Measurements from ENCODE around the gene MBTD1. TPM values are rescaled to one million over a fixed set of nuclear protein-coding genes. Genes with fewer than 3 reads are reported as not detected.
"Not testable (repeated sequence)": the region's sequence is repeated elsewhere in the genome, so short reads cannot be mapped to it uniquely, and the experiment has no call there.

MBTD1 gene
- total RNA-seq, 1 donor from 2014 or later = 7.8 TPM

DNA sequence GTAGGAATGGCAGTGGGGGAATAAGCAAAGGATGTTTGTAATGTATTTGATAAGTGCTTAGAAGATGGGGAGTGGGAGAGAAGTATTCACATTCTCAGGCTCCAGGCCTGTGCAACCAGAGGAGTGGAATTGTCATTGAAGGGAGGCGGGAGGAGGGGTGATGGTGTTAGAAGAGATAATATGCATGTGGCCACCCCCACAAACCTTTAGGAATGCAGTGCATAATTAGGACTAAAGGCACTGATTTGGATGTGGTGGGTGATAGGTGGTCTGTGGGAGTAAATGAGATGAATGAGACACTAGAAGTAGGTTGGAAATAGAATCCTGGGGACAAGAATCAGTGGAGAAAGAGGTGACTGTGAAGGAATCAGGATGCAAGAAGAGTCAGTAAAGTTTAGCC is 27.6 kb upstream of the MBTD1 start:
- no peaks in the 10 kb centered on the region for H3K27me3 ChIP-seq (ENCODE audit: control insufficient read depth, insufficient read depth, low read length)
- H3K4me3 ChIP-seq (ENCODE audit: low read depth, low read length) = no peak overlapping the region
- H3K36me3 ChIP-seq (ENCODE audit: control insufficient read depth, insufficient read depth, low read length) = peaks cover 2% of the 10 kb centered on the region
- TF ChIP-seq, protein P1, sequence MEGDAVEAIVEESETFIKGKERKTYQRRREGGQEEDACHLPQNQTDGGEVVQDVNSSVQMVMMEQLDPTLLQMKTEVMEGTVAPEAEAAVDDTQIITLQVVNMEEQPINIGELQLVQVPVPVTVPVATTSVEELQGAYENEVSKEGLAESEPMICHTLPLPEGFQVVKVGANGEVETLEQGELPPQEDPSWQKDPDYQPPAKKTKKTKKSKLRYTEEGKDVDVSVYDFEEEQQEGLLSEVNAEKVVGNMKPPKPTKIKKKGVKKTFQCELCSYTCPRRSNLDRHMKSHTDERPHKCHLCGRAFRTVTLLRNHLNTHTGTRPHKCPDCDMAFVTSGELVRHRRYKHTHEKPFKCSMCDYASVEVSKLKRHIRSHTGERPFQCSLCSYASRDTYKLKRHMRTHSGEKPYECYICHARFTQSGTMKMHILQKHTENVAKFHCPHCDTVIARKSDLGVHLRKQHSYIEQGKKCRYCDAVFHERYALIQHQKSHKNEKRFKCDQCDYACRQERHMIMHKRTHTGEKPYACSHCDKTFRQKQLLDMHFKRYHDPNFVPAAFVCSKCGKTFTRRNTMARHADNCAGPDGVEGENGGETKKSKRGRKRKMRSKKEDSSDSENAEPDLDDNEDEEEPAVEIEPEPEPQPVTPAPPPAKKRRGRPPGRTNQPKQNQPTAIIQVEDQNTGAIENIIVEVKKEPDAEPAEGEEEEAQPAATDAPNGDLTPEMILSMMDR (IDR thresholded peaks at IDR 0.05; ENCODE audit: insufficient read depth, low read length, poor library complexity, severe bottlenecking) = no peak
- DNase-seq (ENCODE audit: low read depth) = no peak

DNA sequence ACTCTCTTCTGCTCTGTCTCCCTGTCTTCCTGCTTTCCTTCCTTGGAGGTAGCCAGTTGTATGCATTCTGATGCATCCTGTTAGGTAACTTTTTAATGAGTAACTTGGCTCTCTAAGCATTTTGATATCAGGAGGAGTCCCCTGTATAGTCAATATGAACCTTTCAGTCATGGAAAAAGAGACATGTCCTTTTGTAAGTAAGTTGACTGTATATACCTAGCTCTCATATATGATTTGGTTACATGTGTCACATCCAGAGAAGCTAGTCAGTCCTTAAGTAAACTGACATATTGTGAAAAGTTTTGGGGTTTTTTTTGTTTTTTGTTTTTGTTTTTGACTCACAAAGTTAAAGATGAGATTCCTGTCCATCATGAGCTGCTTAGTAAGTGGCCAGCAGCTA is 19.3 kb upstream of the MBTD1 start:
- Histone ChIP-seq H3K27me3 (ENCODE audit: control insufficient read depth, insufficient read depth, low read length) (no peaks in the 10 kb centered on the region), H3K4me3 (ENCODE audit: low read depth, low read length) (no peak overlapping the region), H3K36me3 (ENCODE audit: control insufficient read depth, insufficient read depth, low read length) (no peaks in the 10 kb centered on the region)
- TF ChIP-seq, protein P1 (IDR thresholded peaks at IDR 0.05; ENCODE audit: insufficient read depth, low read length, poor library complexity, severe bottlenecking) = no peak
- DNase-seq (ENCODE audit: low read depth) = no peak

DNA sequence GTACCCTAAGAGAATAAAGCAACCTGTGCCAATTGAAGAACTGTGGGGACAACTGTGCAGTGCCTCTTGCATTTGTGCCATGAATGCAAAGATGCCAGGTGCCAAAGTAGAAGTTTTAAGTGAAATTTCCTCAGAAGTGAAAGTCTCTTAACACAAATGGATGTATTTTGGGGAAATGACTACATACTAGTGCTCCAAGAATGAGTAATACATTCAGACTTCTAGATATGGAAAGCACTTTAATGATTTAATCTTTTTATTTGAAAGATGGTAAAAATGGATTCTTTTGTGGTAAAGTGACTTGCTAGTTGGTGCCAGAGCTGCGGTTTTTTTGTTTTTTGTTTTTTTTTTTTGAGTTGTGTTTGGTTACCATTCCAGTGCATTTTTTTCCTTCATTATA is 15.5 kb upstream of the MBTD1 start:
- Histone ChIP-seq H3K27me3 (ENCODE audit: control insufficient read depth, insufficient read depth, low read length) (no peaks in the 10 kb centered on the region), H3K36me3 (ENCODE audit: control insufficient read depth, insufficient read depth, low read length) (no peaks in the 10 kb centered on the region), H3K4me3 (ENCODE audit: low read depth, low read length) (no peak overlapping the region)
- no peak for DNase-seq (ENCODE audit: low read depth)
- TF ChIP-seq, protein P1 (IDR thresholded peaks at IDR 0.05; ENCODE audit: insufficient read depth, low read length, poor library complexity, severe bottlenecking) = no peak

DNA sequence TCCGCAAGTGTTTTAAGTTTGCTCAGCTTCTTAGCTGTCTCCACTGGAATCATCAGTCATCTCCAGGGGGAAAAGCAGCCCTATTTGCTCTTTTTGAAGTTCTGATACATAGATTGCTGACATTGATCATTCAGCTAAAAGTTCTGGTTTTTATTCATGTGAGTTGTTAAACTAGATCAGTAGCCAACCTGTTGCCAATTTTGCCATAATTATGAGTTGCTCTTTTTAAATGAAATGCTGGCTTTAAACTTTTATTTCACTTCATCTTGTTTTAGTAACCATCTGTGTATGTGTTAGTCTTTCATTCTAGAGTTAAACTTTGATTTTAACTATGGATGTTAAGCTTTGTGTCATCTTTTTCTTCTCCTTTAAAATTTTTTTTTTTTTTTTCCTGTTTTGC is 13.0 kb upstream of the MBTD1 start:
- no peaks in the 10 kb centered on the region for H3K36me3 ChIP-seq (ENCODE audit: control insufficient read depth, insufficient read depth, low read length)
- no peak for DNase-seq (ENCODE audit: low read depth)
- no peak overlapping the region for H3K4me3 ChIP-seq (ENCODE audit: low read depth, low read length)
- no peaks in the 10 kb centered on the region for H3K27me3 ChIP-seq (ENCODE audit: control insufficient read depth, insufficient read depth, low read length)
- TF ChIP-seq, protein P1 (IDR thresholded peaks at IDR 0.05; ENCODE audit: insufficient read depth, low read length, poor library complexity, severe bottlenecking) = no peak

DNA sequence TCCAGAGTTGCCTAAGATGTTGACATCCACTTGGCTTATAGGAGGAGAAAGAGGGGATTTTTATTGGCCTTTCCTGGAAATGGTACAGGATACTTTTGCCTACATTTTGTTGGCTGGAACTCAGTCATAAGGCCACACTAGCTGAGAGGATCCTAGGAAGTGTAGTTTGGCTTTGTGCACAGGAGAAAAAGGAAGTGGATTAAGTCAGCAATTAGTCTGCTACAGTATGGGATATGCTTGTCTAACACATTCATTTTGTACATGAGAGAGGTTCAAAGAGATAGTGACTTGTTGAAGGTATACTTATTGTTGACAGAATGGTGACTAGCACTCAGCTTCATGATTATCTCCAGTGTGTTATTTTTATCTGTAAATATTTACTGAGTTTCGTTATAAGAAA is 10.8 kb upstream of the MBTD1 start:
- Histone ChIP-seq H3K4me3 (ENCODE audit: low read depth, low read length) (no peak overlapping the region), H3K36me3 (ENCODE audit: control insufficient read depth, insufficient read depth, low read length) (peaks cover 1% of the 10 kb centered on the region), H3K27me3 (ENCODE audit: control insufficient read depth, insufficient read depth, low read length) (no peaks in the 10 kb centered on the region)
- TF ChIP-seq, protein P1 (IDR thresholded peaks at IDR 0.05; ENCODE audit: insufficient read depth, low read length, poor library complexity, severe bottlenecking) = no peak
- no peak for DNase-seq (ENCODE audit: low read depth)

DNA sequence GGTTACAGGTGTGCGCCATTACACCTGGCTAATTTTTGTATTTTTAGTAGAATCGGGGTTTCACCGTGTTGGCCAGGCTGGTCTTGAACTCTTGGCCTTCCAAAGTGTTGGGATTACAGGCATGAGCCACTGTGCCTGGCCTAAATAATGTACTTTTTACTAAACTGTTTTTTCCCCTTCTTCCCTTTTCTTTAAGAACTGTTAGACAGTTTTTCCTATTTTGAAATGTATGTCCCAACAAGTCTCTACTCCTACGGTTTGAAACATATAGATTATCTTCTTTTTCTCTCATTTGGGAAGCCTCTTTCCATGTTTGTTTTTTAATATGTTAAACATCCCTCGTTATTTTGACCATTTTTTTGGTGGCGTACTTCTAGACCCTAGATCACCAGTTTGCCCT is 10.1 kb upstream of the MBTD1 start:
- no peaks in the 10 kb centered on the region for H3K27me3 ChIP-seq (ENCODE audit: control insufficient read depth, insufficient read depth, low read length)
- TF ChIP-seq, protein P1 (IDR thresholded peaks at IDR 0.05; ENCODE audit: insufficient read depth, low read length, poor library complexity, severe bottlenecking) = no peak
- no peak for DNase-seq (ENCODE audit: low read depth)
- H3K4me3 ChIP-seq (ENCODE audit: low read depth, low read length) = no peak overlapping the region
- H3K36me3 ChIP-seq (ENCODE audit: control insufficient read depth, insufficient read depth, low read length) = peaks cover 1% of the 10 kb centered on the region

DNA sequence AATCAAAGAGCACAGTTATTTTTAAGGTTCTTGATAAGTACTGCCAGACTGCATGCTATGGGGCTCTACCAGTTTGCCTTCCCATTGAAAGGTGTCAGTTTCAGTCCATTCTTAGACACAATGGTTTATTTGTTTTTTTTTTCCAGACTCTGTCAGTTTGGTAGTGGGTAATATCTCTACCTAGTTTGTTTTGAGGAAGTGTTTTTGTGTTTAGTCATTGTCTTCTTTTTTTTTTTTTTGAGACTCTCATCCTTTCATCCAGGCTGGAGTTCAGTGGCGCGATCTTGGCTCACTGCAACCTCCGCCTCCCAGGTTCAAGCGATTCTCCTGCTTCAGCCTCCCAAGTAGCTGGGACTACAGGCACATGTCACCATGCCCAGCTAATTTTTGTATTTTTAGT is 4.6 kb upstream of the MBTD1 start:
- not testable (repeated sequence) for H3K36me3 ChIP-seq (ENCODE audit: control insufficient read depth, insufficient read depth, low read length); H3K27me3 ChIP-seq (ENCODE audit: control insufficient read depth, insufficient read depth, low read length); H3K4me3 ChIP-seq (ENCODE audit: low read depth, low read length); DNase-seq (ENCODE audit: low read depth)
